Calu3 (cell line): ENCODE data around the gene SLC25A27. TPM values are rescaled to one million over a fixed set of nuclear protein-coding genes. Genes with fewer than 3 reads are reported as not detected.

ENCODE experiments used
- Bru-seq: library from RNA; stranded (reverse); fragments of 400-500 nt; gene quantifications from one replicate; lab custom pipeline; 2021; lab: Mats Ljungman, UMichigan
- BruChase-seq, 2 experiments: library from RNA; stranded (reverse); fragments of 400-500 nt; gene quantifications; one replicate each; lab custom pipeline; 2021; lab: Mats Ljungman, UMichigan
- BruUV-seq: library from RNA; stranded (reverse); fragments of 400-500 nt; replicated peaks from 2 replicates; lab custom pipeline; 2021; lab: Mats Ljungman, UMichigan
- CTCF ChIA-PET: fragments of 300-600 bp; sonication (Branson Sonifier 250); formaldehyde crosslinking; loops from one replicate; lab custom pipeline; 2022; ENCODE audit warnings: antibody characterized with exemption; lab: Charles Lee
- DNase-seq: peaks from one replicate; pipeline ENCODE4 v3.0.0; 2022
- H3K27ac Mint-ChIP-seq: one replicate; pipeline ENCODE4 v1.8.0; 2022; ENCODE audit warnings: mixed read lengths; ENCODE audit not compliant: unreplicated experiment
- H3K27me3 Mint-ChIP-seq: one replicate; pipeline ENCODE4 v1.8.0; 2022; ENCODE audit warnings: mixed read lengths; ENCODE audit not compliant: unreplicated experiment
- H3K36me3 Mint-ChIP-seq: one replicate; pipeline ENCODE4 v1.8.0; 2022; ENCODE audit warnings: mild to moderate bottlenecking, moderate library complexity, mixed read lengths; ENCODE audit not compliant: insufficient read depth, unreplicated experiment
- H3K4me1 Mint-ChIP-seq: one replicate; pipeline ENCODE4 v1.8.0; 2022; ENCODE audit warnings: mild to moderate bottlenecking, low read depth, mixed read lengths; ENCODE audit not compliant: unreplicated experiment
- H3K4me3 Mint-ChIP-seq: one replicate; pipeline ENCODE4 v1.8.0; 2022; ENCODE audit warnings: mild to moderate bottlenecking, low read depth, moderate library complexity, mixed read lengths; ENCODE audit not compliant: unreplicated experiment
- H3K9me3 Mint-ChIP-seq: one replicate; pipeline ENCODE4 v1.8.0; 2022; ENCODE audit warnings: low read depth, mixed read lengths; ENCODE audit not compliant: unreplicated experiment
- intact Hi-C: fragments of 100-400 bp; cut with micrococcal nuclease; formaldehyde crosslinking; loops from one replicate; pipeline ENCODE4 v1.10.0; 2022; ENCODE audit not compliant: unreplicated experiment
- long read RNA-seq: library from polyadenylated mRNA; stranded (forward); transcript quantifications from one replicate; pipeline ENCODE4 v2.0.0, GENCODE V29; 2022
- total RNA-seq: library from RNA; stranded (reverse); gene quantifications from 2 replicates; pipeline ENCODE4 v1.2.3, GENCODE V29; 2022
- TF ChIP-seq, protein P1 (sequence below): fragments of 200-600 bp; IDR thresholded peaks from one replicate; pipeline ENCODE4 v1.8.0; 2022; ENCODE audit warnings: antibody characterized with exemption; ENCODE audit not compliant: unreplicated experiment

SLC25A27 gene, protein sequence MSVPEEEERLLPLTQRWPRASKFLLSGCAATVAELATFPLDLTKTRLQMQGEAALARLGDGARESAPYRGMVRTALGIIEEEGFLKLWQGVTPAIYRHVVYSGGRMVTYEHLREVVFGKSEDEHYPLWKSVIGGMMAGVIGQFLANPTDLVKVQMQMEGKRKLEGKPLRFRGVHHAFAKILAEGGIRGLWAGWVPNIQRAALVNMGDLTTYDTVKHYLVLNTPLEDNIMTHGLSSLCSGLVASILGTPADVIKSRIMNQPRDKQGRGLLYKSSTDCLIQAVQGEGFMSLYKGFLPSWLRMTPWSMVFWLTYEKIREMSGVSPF
- total RNA-seq, result 5.4 and 8.8 TPM in 2 replicates
- Bru-seq, nascent RNA, result percentile 31 among the genes with signal in this experiment
- percentile 63 among the genes with signal in this experiment for BruChase-seq, experiment 1, labeled RNA remaining after a 6-hour chase
- BruChase-seq, experiment 2, labeled RNA remaining after a 2-hour chase, result percentile 56 among the genes with signal in this experiment
- long read RNA-seq, result 0 reads

DNA sequence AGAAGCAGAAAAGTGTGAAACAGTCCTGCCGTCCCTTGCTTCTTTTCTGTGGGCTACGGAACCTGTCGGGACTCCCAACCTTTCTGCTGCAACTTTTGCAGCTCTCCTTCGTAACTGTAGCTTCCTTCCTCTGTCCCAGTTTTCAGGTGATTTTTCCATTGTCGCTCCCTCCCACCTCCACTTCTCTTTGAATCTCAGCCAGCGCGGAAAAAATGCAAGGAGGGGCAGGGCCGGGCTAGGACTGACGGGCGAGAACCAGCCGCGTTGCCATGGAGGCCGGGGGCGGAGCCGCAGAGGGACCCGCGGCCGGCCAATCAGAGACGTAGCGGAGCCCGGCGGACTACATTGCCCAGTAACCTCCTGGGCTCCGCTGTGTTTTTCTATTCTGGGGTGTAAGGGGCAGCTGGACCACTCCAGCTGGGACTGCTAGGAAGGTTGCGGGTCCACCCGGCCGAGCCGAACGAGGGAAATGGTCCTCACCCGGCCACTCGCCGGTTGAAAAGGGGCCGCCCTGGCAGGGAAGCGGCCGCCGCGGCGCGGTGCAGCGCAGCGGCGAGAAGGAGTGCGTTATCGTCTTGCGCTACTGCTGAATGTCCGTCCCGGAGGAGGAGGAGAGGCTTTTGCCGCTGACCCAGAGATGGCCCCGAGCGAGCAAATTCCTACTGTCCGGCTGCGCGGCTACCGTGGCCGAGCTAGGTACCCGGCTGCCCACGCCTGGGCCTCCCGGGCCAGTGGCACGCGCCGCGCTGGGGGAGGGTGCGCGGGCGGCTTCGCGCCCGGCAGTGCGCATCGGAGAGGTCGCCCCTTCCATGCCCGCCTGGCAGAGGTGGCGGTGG is at the start of gene SLC25A27, which contains the start of gene CYP39A1:
TSS of gene SLC25A27 (plus strand) at position 373 of the 836 bp plus-strand sequence. CDS start at position 591, 218 bp downstream.
TSS of gene CYP39A1 (minus strand) at position 216 of the 836 bp plus-strand sequence. CDS start 236 bp downstream, outside the sequence.
- peak; percentile 95 for DNase-seq
- H3K4me1 Mint-ChIP-seq, result peaks cover 14% of the 10 kb centered on the region
- intact Hi-C loops, result no loop called here
- peak within 1 kb of the TSS; percentile 100 for H3K4me3 Mint-ChIP-seq
- H3K27me3 Mint-ChIP-seq, result no peaks in the 10 kb centered on the region
- peak within 1 kb of the TSS; percentile 91 for H3K27ac Mint-ChIP-seq
- BruUV-seq, result no TSS peak
- no peaks in the 10 kb centered on the region for H3K9me3 Mint-ChIP-seq
- TF ChIP-seq, protein P1, sequence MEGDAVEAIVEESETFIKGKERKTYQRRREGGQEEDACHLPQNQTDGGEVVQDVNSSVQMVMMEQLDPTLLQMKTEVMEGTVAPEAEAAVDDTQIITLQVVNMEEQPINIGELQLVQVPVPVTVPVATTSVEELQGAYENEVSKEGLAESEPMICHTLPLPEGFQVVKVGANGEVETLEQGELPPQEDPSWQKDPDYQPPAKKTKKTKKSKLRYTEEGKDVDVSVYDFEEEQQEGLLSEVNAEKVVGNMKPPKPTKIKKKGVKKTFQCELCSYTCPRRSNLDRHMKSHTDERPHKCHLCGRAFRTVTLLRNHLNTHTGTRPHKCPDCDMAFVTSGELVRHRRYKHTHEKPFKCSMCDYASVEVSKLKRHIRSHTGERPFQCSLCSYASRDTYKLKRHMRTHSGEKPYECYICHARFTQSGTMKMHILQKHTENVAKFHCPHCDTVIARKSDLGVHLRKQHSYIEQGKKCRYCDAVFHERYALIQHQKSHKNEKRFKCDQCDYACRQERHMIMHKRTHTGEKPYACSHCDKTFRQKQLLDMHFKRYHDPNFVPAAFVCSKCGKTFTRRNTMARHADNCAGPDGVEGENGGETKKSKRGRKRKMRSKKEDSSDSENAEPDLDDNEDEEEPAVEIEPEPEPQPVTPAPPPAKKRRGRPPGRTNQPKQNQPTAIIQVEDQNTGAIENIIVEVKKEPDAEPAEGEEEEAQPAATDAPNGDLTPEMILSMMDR, result no peak
- CTCF ChIA-PET, result no interaction called here
- H3K36me3 Mint-ChIP-seq, result peaks cover 20% of the 10 kb centered on the region

DNA sequence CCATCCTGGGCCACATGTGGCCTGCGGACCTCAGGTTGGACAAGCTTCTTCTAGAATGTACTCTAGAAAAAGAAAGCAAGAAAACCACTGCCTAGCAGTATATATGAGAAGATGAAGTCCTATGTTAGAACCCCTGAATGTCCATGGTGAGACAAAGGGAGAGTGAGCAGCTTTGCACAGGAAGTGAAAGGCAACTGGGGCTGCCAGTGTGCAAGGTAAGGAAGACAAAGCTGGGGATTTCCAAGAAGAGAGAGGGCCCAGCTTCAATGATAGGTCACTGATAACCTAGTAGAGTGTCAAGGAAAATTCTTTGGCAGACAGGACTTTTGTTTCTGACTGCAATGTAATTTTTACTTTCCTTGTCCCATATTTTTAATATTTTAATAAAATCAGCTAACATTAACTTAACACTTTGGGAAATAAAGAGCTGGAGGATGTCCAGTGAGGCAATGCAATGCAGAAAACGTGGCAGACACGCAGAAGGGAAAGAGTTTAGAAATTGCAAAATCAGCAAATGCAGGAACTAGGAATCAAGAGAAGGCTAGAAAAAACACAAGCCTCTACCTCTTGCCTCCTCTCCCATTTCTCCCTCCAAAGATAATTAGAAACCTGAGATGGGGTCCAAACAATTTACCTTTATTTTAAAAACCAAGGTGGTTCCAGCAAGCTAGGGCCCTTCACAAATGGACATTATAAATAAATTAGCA is 47.5 kb upstream of the SLC25A27 start:
- no peaks in the 10 kb centered on the region for H3K36me3 Mint-ChIP-seq
- no TSS peak for BruUV-seq
- no peak overlapping the region for H3K27ac Mint-ChIP-seq
- no peaks in the 10 kb centered on the region for H3K4me1 Mint-ChIP-seq
- H3K4me3 Mint-ChIP-seq, result no peak overlapping the region
- TF ChIP-seq, protein P1, result no peak
- intact Hi-C loops, result no loop called here
- H3K27me3 Mint-ChIP-seq, result no peaks in the 10 kb centered on the region
- peaks cover 2% of the 10 kb centered on the region for H3K9me3 Mint-ChIP-seq
- CTCF ChIA-PET, result no interaction called here
- DNase-seq, result no peak

DNA sequence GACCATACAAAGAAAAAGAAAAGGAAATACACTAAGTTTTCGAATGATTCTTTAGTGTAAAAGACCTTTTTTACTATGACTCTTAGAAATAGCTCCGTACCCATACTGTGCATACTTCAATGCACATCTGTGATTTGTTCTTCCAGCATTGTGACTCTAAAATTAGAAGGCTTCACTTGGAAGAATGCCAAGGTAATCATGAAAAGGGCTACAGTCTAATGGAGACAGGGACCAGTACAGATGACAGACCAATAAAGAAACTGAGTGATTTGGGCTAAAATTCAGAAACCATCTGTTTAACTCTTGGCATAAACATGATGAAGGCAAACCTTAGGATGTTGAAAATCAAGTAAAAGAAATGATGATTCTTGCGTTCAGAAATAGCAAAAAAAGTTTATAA is 46.4 kb upstream of the SLC25A27 start:
- Mint-ChIP-seq H3K4me1 (no peaks in the 10 kb centered on the region), H3K27me3 (no peaks in the 10 kb centered on the region), H3K9me3 (peaks cover 2% of the 10 kb centered on the region), H3K4me3 (no peak overlapping the region), H3K36me3 (no peaks in the 10 kb centered on the region), H3K27ac (no peak overlapping the region)
- TF ChIP-seq, protein P1, result no peak
- intact Hi-C loops, result no loop called here
- CTCF ChIA-PET, result interaction anchor here (0.6 kb wide), 1 partner anchor 855 kb away, joined by 7 read pairs; no protein-coding TSS in a partner anchor
- no TSS peak for BruUV-seq
- no peak for DNase-seq
